B cell (primary cell): ENCODE measurements around the gene OR8B8.

Source experiments
- EZH2 ChIP-seq: IDR thresholded peaks from 2 replicates; pipeline ENCODE4 v1.6.1; 2012; ENCODE audit warnings: borderline replicate concordance, low read depth, mild to moderate bottlenecking, moderate library complexity, low read length; ENCODE audit not compliant: insufficient read depth, poor library complexity, severe bottlenecking
- TF ChIP-seq, protein P1 (sequence below): fragments of 200-600 bp; IDR thresholded peaks from one replicate; pipeline ENCODE4 v1.8.0; 2022; ENCODE audit warnings: antibody characterized with exemption, mild to moderate bottlenecking

DNA sequence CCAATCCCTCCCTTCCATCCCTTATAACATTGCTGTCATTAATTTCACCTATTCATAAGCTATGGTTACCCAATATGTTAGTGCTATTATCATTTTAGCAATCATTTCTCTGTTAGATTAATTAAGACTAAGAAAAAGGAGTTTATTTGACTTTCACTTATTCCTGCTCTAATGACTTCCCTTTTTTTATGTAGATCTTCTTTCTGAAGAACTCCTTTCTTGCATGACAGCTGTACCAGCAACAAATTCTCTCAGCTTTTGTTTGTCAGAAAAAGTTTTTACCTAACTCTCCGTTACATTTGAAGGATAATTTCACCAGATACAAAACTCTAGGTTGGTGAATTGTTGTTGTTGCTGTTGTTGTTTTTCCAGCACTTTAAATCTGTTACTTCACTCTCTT, 28.6 kb upstream of the OR8B8 start:
- TF ChIP-seq, protein P1, sequence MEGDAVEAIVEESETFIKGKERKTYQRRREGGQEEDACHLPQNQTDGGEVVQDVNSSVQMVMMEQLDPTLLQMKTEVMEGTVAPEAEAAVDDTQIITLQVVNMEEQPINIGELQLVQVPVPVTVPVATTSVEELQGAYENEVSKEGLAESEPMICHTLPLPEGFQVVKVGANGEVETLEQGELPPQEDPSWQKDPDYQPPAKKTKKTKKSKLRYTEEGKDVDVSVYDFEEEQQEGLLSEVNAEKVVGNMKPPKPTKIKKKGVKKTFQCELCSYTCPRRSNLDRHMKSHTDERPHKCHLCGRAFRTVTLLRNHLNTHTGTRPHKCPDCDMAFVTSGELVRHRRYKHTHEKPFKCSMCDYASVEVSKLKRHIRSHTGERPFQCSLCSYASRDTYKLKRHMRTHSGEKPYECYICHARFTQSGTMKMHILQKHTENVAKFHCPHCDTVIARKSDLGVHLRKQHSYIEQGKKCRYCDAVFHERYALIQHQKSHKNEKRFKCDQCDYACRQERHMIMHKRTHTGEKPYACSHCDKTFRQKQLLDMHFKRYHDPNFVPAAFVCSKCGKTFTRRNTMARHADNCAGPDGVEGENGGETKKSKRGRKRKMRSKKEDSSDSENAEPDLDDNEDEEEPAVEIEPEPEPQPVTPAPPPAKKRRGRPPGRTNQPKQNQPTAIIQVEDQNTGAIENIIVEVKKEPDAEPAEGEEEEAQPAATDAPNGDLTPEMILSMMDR = no peak
- no peak for TF ChIP-seq EZH2
